ENCODE data around the gene DESI1. TPM values are rescaled to one million over a fixed set of nuclear protein-coding genes. Genes with fewer than 3 reads are reported as not detected.

Gene DESI1
- total RNA-seq, 1 donor from 2014 or later, result 22.7 TPM

GRCh38 chr22:41647771-41648170 is 26.9 kb upstream of the DESI1 start:
- no peaks in the 10 kb centered on the region for H3K27me3 ChIP-seq
- H3K27me3 Mint-ChIP-seq (ENCODE audit: insufficient read depth, low read depth), result no peaks in the 10 kb centered on the region
- H3F3A ChIP-seq (ENCODE audit: low read depth), result peaks cover 3% of the 10 kb centered on the region
- H3K9ac ChIP-seq, result no peak overlapping the region
- H3K9me3 ChIP-seq (ENCODE audit: low read depth), result no peaks in the 10 kb centered on the region
- H4K20me1 ChIP-seq (ENCODE audit: low read depth), result peaks cover 12% of the 10 kb centered on the region
- peaks cover 14% of the 10 kb centered on the region for H3K36me3 Mint-ChIP-seq
- no peak for TF ChIP-seq EZH2phosphoT487 (IDR thresholded peaks at IDR 0.05)
- no peak for TF ChIP-seq CTCF (IDR thresholded peaks at IDR 0.05)
- TF ChIP-seq EZH2 (IDR thresholded peaks at IDR 0.05), result no peak
- peaks cover 22% of the 10 kb centered on the region for H3K36me3 ChIP-seq
- H3K4me3 Mint-ChIP-seq, result no peak overlapping the region
- H3K4me1 ChIP-seq, result no peaks in the 10 kb centered on the region
- no peaks in the 10 kb centered on the region for H3K9me3 Mint-ChIP-seq
- H3K4me2 ChIP-seq, result no peak overlapping the region
- H3K27ac Mint-ChIP-seq, result no peak overlapping the region
- H3K79me2 ChIP-seq (ENCODE audit: low read depth), result peaks cover 22% of the 10 kb centered on the region
- no peak overlapping the region for H3K27ac ChIP-seq
- H2AFZ ChIP-seq (replicated peaks), result no peak overlapping the region
- no peak overlapping the region for H3K4me3 ChIP-seq
- no peaks in the 10 kb centered on the region for H3K4me1 Mint-ChIP-seq
- no peak for DNase-seq (ENCODE audit: low spot score)

- no peak for DNase-seq (ENCODE audit: low spot score)
- Histone ChIP-seq H3K27me3 (no peaks in the 10 kb centered on the region), H3K36me3 (peaks cover 37% of the 10 kb centered on the region), H4K20me1 (ENCODE audit: low read depth) (peaks cover 23% of the 10 kb centered on the region), H3K4me2 (no peak overlapping the region), H3K4me3 (no peak overlapping the region), H3K79me2 (ENCODE audit: low read depth) (peaks cover 43% of the 10 kb centered on the region), H3K9me3 (ENCODE audit: low read depth) (no peaks in the 10 kb centered on the region), H3K4me1 (no peaks in the 10 kb centered on the region), H3K27ac (no peak overlapping the region), H2AFZ (replicated peaks) (no peak overlapping the region), H3K9ac (no peak overlapping the region), H3F3A (ENCODE audit: low read depth) (no peaks in the 10 kb centered on the region)
- Mint-ChIP-seq H3K27me3 (ENCODE audit: insufficient read depth, low read depth) (no peaks in the 10 kb centered on the region), H3K27ac (no peak overlapping the region), H3K4me3 (no peak overlapping the region), H3K9me3 (no peaks in the 10 kb centered on the region), H3K36me3 (peaks cover 28% of the 10 kb centered on the region), H3K4me1 (no peaks in the 10 kb centered on the region)
- TF ChIP-seq CTCF (IDR thresholded peaks at IDR 0.05) (no peak), EZH2phosphoT487 (IDR thresholded peaks at IDR 0.05) (no peak), EZH2 (IDR thresholded peaks at IDR 0.05) (no peak)
These were observed 21.7 kb upstream of the DESI1 start for GRCh38 chr22:41642331-41643110.

- no peaks in the 10 kb centered on the region for H3F3A ChIP-seq (ENCODE audit: low read depth)
- peaks cover 30% of the 10 kb centered on the region for H3K36me3 Mint-ChIP-seq
- DNase-seq (ENCODE audit: low spot score), result no peak
- no peaks in the 10 kb centered on the region for H3K9me3 ChIP-seq (ENCODE audit: low read depth)
- no peaks in the 10 kb centered on the region for H3K4me1 ChIP-seq
- peaks cover 23% of the 10 kb centered on the region for H4K20me1 ChIP-seq (ENCODE audit: low read depth)
- H3K36me3 ChIP-seq, result peaks cover 36% of the 10 kb centered on the region
- H3K27ac Mint-ChIP-seq, result no peak overlapping the region
- H3K4me2 ChIP-seq, result no peak overlapping the region
- no peaks in the 10 kb centered on the region for H3K9me3 Mint-ChIP-seq
- H3K4me3 Mint-ChIP-seq, result no peak overlapping the region
- H3K27ac ChIP-seq, result no peak overlapping the region
- no peak for TF ChIP-seq CTCF (IDR thresholded peaks at IDR 0.05)
- no peak for TF ChIP-seq EZH2 (IDR thresholded peaks at IDR 0.05)
- TF ChIP-seq EZH2phosphoT487 (IDR thresholded peaks at IDR 0.05), result no peak
- no peak overlapping the region for H2AFZ ChIP-seq (replicated peaks)
- no peaks in the 10 kb centered on the region for H3K4me1 Mint-ChIP-seq
- H3K79me2 ChIP-seq (ENCODE audit: low read depth), result peaks cover 43% of the 10 kb centered on the region
- H3K9ac ChIP-seq, result no peak overlapping the region
- no peaks in the 10 kb centered on the region for H3K27me3 Mint-ChIP-seq (ENCODE audit: insufficient read depth, low read depth)
- H3K4me3 ChIP-seq, result no peak overlapping the region
- H3K27me3 ChIP-seq, result no peaks in the 10 kb centered on the region
These were observed 21.0 kb upstream of the DESI1 start for GRCh38 chr22:41641854-41642253.
